ENCODE data around the gene RPL39L. TPM values are rescaled to one million over a fixed set of nuclear protein-coding genes. Genes with fewer than 3 reads are reported as not detected.

The RPL39L gene
- total and polyA plus RNA-seq, 10 of the 15 experiments (the other 5 are each of a cell fraction or from before 2014, with no cell fraction given) = 12.5 to 67.8 (median 31.3) TPM

DNA sequence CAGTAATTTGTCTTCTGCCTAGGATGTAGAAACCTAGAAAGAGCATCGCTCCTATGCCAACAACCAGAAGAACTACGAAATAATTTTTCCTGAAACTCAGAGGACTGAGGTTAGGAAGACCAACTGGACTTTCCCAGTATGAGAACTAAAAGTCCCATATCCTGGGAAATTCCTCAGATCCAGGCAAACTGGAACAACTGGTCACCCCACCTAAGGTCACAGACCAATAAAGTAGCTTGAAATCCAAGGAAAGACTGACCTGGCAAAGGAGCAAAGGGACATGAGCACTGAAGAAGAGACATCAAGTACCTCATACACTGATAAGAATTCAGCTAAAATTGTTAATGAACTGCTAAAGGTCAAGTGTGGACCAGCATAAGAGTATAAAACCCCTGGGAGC is 6.6 kb downstream of the RPL39L start:
- POLR2A ChIA-PET = no interaction called here
- SMC1A ChIA-PET (ENCODE audit: uncharacterized antibody, unreplicated experiment) = interaction anchor here (1.2 kb wide), 1 partner anchor 19 kb away, joined by 3 read pairs; no protein-coding TSS in a partner anchor
- BruUV-seq (replicated peaks) = no TSS peak

More for the DNA sequence above, 6.6 kb downstream of the RPL39L start:
- TF ChIP-seq RFX5 (IDR thresholded peaks at IDR 0.05; ENCODE audit: low read depth, low read length) (no peak), SPI1 (IDR thresholded peaks at IDR 0.05; ENCODE audit: borderline replicate concordance, insufficient read depth, low read depth, low read length) (no peak), RUNX3 (IDR thresholded peaks at IDR 0.05; ENCODE audit: low read length) (no peak), IKZF1 (conservative IDR thresholded peaks at IDR 0.05) (no peak)
- TF ChIP-seq, protein P1, sequence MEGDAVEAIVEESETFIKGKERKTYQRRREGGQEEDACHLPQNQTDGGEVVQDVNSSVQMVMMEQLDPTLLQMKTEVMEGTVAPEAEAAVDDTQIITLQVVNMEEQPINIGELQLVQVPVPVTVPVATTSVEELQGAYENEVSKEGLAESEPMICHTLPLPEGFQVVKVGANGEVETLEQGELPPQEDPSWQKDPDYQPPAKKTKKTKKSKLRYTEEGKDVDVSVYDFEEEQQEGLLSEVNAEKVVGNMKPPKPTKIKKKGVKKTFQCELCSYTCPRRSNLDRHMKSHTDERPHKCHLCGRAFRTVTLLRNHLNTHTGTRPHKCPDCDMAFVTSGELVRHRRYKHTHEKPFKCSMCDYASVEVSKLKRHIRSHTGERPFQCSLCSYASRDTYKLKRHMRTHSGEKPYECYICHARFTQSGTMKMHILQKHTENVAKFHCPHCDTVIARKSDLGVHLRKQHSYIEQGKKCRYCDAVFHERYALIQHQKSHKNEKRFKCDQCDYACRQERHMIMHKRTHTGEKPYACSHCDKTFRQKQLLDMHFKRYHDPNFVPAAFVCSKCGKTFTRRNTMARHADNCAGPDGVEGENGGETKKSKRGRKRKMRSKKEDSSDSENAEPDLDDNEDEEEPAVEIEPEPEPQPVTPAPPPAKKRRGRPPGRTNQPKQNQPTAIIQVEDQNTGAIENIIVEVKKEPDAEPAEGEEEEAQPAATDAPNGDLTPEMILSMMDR (IDR thresholded peaks at IDR 0.05 in 2 of 3, conservative IDR thresholded peaks at IDR 0.05 in 1 of 3; ENCODE audit: control insufficient read depth in 2 of 3, extremely low read depth in 1 of 3, insufficient read depth in 1 of 3, low read depth in 3 of 3, low read length in 3 of 3) = no peak
- Histone ChIP-seq H4K20me1 (ENCODE audit: control insufficient read depth, insufficient read depth) (no peaks in the 10 kb centered on the region), H3K9ac (ENCODE audit: control insufficient read depth, insufficient read depth, low read length) (no peak overlapping the region), H3K27ac (ENCODE audit: control insufficient read depth, insufficient read depth) (no peak overlapping the region), H3K27me3 (replicated peaks in 1 of 2; ENCODE audit: control insufficient read depth in 2 of 2, insufficient read depth in 2 of 2, low read length in 1 of 2) (no peaks in the 10 kb centered on the region), H3K4me2 (ENCODE audit: control insufficient read depth, insufficient read depth) (no peak overlapping the region), H3K4me1 (ENCODE audit: control insufficient read depth, insufficient read depth, low read length) (peaks cover 10% of the 10 kb centered on the region; the same call in 1 of the 2 replicates), H2AFZ (ENCODE audit: control insufficient read depth, low read depth, low read length) (no peak overlapping the region), H3K4me3 (no peak overlapping the region), H3K79me2 (ENCODE audit: control insufficient read depth, insufficient read depth, low read length) (no peaks in the 10 kb centered on the region; the same call in 1 of the 2 replicates), H3K36me3 (ENCODE audit: control insufficient read depth in 2 of 2, insufficient read depth in 2 of 2, low read length in 1 of 2) (no peaks in the 10 kb centered on the region), H3K9me3 (replicated peaks; ENCODE audit: control insufficient read depth, insufficient read depth, low read length) (peaks cover 30% of the 10 kb centered on the region)
- DNase-seq (ENCODE audit: low read depth, low spot score) = no peak
- in situ Hi-C loops (cut with MboI) (no loop called here), intact Hi-C loops (cut with micrococcal nuclease; ENCODE audit: unreplicated experiment) (no loop called here)
- ChIA-PET RAD21 (ENCODE audit: unreplicated experiment) (interaction anchor here (0.8 kb wide), 1 partner anchor 19 kb away, joined by 3 read pairs; no protein-coding TSS in a partner anchor), CTCF (interaction anchor here (1.0 to 1.4 kb wide), 2 partner anchors 19 kb away, joined by 4 to 5 read pairs; no protein-coding TSS in a partner anchor)
- no peak for ATAC-seq
- FAIRE-seq = no peak
- WGBS (ENCODE audit: insufficient coverage, insufficient replicate concordance, low lambda C conversion rate, missing lambda C conversion rate) = 100% methylated on average over 2 of the region's 2 CpGs

Measured in GM12878 (cell line).